ENCODE measurements around the gene KIAA0408. TPM values are rescaled to one million over a fixed set of nuclear protein-coding genes. Genes with fewer than 3 reads are reported as not detected.

KIAA0408 gene
- total RNA-seq, result 1 to 10 TPM; 1.0 to 1.3 TPM
- 4.6 TPM for polyA plus RNA-seq (2013, experiment 1 of 2)
- polyA plus RNA-seq (2013, experiment 2 of 2), result 4.8 TPM
- 0 to 2.7 (median 0.24) reads per million in 172 experiments for total RNA-seq

- no peaks in the 10 kb centered on the region for H3K4me1 Mint-ChIP-seq (ENCODE audit: low read depth)
- POLR2A ChIA-PET, result no interaction called here
- no peaks in the 10 kb centered on the region for H3K36me3 Mint-ChIP-seq (ENCODE audit: low read depth)
- H3K27me3 Mint-ChIP-seq, result peaks cover 7% of the 10 kb centered on the region
- H3K27ac Mint-ChIP-seq, result no peak within 1 kb of the TSS
- DNase-seq, result no peak
- ATAC-seq (ENCODE audit: poor library complexity), result no peak
- Histone ChIP-seq H3K36me3 (ENCODE audit: insufficient read depth, low read length) (no peaks in the 10 kb centered on the region), H3K27me3 (ENCODE audit: control insufficient read depth in 1 of 2, insufficient read depth in 2 of 2, low read length in 2 of 2) (no peaks in the 10 kb centered on the region), H3K4me1 (ENCODE audit: insufficient read depth, low read length) (no peaks in the 10 kb centered on the region), H3K4me3 (ENCODE audit: low read length) (no peak within 1 kb of the TSS), H3K27ac (ENCODE audit: low read depth in 1 of 2, low read length in 2 of 2) (no peak within 1 kb of the TSS), H3K9me3 (ENCODE audit: control insufficient read depth in 1 of 2, insufficient read depth in 1 of 2, low read length in 2 of 2) (no peaks in the 10 kb centered on the region)
- CTCF ChIA-PET, result no interaction called here
- TF ChIP-seq CTCF (IDR thresholded peaks at IDR 0.05), result no peak
- no peaks in the 10 kb centered on the region for H3K9me3 Mint-ChIP-seq
- H3K4me3 Mint-ChIP-seq, result no peak within 1 kb of the TSS
- intact Hi-C loops (cut with DNase I, micrococcal nuclease), result no loop called here
Measured at GRCh38 chr6:127459231-127459641, at the start of gene KIAA0408. Gene KIAA0408 (minus strand): TSS chr6:127459389. CDS start chr6:127453981, 5,408 bp downstream.

GRCh38 chr6:127506894-127507293 lies 47.7 kb upstream of the KIAA0408 start:
- ChIA-PET CTCF (interaction anchor here (1.2 to 1.5 kb wide), 2 partner anchors 10 to 244 kb away, joined by 3 to 5 read pairs; no protein-coding TSS in a partner anchor), POLR2A (interaction anchor here (1.3 kb wide), 1 partner anchor 9 kb away, joined by 5 read pairs; no protein-coding TSS in a partner anchor)
- ATAC-seq (ENCODE audit: poor library complexity), result no peak
- Mint-ChIP-seq H3K9me3 (no peaks in the 10 kb centered on the region), H3K4me3 (no peak overlapping the region), H3K36me3 (ENCODE audit: low read depth) (no peaks in the 10 kb centered on the region), H3K27me3 (no peaks in the 10 kb centered on the region), H3K27ac (no peak overlapping the region), H3K4me1 (ENCODE audit: low read depth) (no peaks in the 10 kb centered on the region)
- Histone ChIP-seq H3K4me3 (ENCODE audit: low read length) (no peak overlapping the region), H3K36me3 (ENCODE audit: insufficient read depth, low read length) (no peaks in the 10 kb centered on the region), H3K4me1 (ENCODE audit: insufficient read depth, low read length) (no peaks in the 10 kb centered on the region), H3K27me3 (ENCODE audit: control insufficient read depth in 1 of 2, insufficient read depth in 2 of 2, low read length in 2 of 2) (no peaks in the 10 kb centered on the region), H3K27ac (ENCODE audit: low read depth in 1 of 2, low read length in 2 of 2) (no peak overlapping the region), H3K9me3 (ENCODE audit: control insufficient read depth in 1 of 2, insufficient read depth in 1 of 2, low read length in 2 of 2) (no peaks in the 10 kb centered on the region)
- no peak for DNase-seq
- intact Hi-C loops (cut with DNase I, micrococcal nuclease), result no loop called here
- TF ChIP-seq CTCF (IDR thresholded peaks at IDR 0.05), result no peak

GRCh38 chr6:127503022-127503421 lies 43.8 kb upstream of the KIAA0408 start:
- no peak for ATAC-seq (ENCODE audit: poor library complexity)
- no peak overlapping the region for H3K27ac ChIP-seq (ENCODE audit: low read depth in 1 of 2, low read length in 2 of 2)
- no peaks in the 10 kb centered on the region for H3K9me3 ChIP-seq (ENCODE audit: control insufficient read depth in 1 of 2, insufficient read depth in 1 of 2, low read length in 2 of 2)
- no peaks in the 10 kb centered on the region for H3K27me3 ChIP-seq (ENCODE audit: control insufficient read depth in 1 of 2, insufficient read depth in 2 of 2, low read length in 2 of 2)
- H3K9me3 Mint-ChIP-seq, result no peaks in the 10 kb centered on the region
- H3K4me1 ChIP-seq (ENCODE audit: insufficient read depth, low read length), result no peaks in the 10 kb centered on the region
- H3K4me1 Mint-ChIP-seq (ENCODE audit: low read depth), result no peaks in the 10 kb centered on the region
- H3K36me3 ChIP-seq (ENCODE audit: insufficient read depth, low read length), result no peaks in the 10 kb centered on the region
- no peak overlapping the region for H3K27ac Mint-ChIP-seq
- H3K36me3 Mint-ChIP-seq (ENCODE audit: low read depth), result no peaks in the 10 kb centered on the region
- intact Hi-C loops (cut with DNase I, micrococcal nuclease), result no loop called here
- no peak overlapping the region for H3K4me3 Mint-ChIP-seq
- H3K4me3 ChIP-seq (ENCODE audit: low read length), result no peak overlapping the region
- no peaks in the 10 kb centered on the region for H3K27me3 Mint-ChIP-seq
- ChIA-PET CTCF (interaction anchor here (1.5 kb wide), 1 partner anchor 14 kb away, joined by 5 read pairs; no protein-coding TSS in a partner anchor), POLR2A (no interaction called here)
- TF ChIP-seq CTCF (IDR thresholded peaks at IDR 0.05), result no peak
- DNase-seq, result no peak

Measured in CD4-positive, alpha-beta T cell (primary cell).